Measurements from ENCODE around the gene PGAP1.

DNA sequence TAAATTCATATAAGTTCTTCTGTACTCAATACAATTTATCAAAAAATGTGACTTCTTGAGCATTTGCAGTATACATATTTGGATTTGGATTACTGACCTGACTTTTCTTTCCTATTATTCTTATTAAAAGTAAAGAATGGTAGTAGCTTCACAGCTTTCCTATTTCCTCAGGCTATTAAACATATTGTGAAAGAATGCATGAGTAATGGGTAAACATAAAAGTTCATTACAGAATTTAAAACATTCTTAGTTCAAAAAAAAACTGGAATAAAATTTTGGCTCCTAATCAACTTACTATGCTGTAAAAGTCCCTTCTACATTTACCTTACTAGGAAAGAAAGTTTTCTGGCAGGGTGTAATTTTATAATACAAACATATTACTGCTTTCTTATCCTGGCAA, 90.1 kb downstream of the PGAP1 start:
- TF ChIP-seq, protein P1, sequence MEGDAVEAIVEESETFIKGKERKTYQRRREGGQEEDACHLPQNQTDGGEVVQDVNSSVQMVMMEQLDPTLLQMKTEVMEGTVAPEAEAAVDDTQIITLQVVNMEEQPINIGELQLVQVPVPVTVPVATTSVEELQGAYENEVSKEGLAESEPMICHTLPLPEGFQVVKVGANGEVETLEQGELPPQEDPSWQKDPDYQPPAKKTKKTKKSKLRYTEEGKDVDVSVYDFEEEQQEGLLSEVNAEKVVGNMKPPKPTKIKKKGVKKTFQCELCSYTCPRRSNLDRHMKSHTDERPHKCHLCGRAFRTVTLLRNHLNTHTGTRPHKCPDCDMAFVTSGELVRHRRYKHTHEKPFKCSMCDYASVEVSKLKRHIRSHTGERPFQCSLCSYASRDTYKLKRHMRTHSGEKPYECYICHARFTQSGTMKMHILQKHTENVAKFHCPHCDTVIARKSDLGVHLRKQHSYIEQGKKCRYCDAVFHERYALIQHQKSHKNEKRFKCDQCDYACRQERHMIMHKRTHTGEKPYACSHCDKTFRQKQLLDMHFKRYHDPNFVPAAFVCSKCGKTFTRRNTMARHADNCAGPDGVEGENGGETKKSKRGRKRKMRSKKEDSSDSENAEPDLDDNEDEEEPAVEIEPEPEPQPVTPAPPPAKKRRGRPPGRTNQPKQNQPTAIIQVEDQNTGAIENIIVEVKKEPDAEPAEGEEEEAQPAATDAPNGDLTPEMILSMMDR (IDR thresholded peaks at IDR 0.05; ENCODE audit: insufficient read depth, low read depth, low read length) = no peak
- no peak for TF ChIP-seq EZH2 (IDR thresholded peaks at IDR 0.05; ENCODE audit: insufficient read depth, low read length)
